Activated CD8-positive, alpha-beta memory T cell treated with anti-CD3 and anti-CD28 coated beads, Interleukin-2, amount 50 U/mL, for 24 hours (primary cell): ENCODE results near the gene YY2.
"Not testable (repeated sequence)": the region's sequence is repeated elsewhere in the genome, so short reads cannot be mapped to it uniquely, and the experiment has no call there.

Experiments
- DNase-seq: peaks from one replicate; pipeline ENCODE4 v3.0.0-alpha.2; 2020; ENCODE audit errors: extremely low read depth

YY2 gene

DNA sequence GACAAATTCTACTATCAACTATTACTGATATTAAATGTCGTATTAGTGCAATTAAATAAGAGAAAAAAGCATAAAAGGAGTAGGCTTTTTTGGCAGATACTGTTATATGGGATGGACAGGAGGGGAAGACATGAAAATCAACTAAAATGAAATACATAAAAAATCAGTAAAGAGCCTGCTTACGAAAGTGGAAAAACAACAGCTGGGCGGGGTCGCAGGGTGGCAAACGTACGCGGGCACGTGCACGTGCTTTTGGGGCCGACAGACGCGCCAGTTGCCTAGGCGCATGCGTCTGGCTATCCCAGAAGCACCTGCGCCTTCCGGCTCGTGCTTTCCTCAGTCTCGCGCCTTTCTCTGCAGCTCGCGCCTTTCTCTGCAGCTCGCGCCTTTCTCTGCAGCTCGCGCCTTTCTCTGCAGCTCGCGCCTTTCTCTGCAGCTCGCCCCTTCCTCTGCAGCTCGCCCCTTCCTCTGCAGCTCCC, at the start of gene YY2:
Gene YY2, plus strand, starts transcription at position 51 of the 479 bp plus-strand sequence. CDS start 498 bp downstream, outside the sequence.
- no peak for DNase-seq

GRCh38 chrX:21806691-21807090, 49.1 kb upstream of the YY2 start:
- no peak for DNase-seq

DNA sequence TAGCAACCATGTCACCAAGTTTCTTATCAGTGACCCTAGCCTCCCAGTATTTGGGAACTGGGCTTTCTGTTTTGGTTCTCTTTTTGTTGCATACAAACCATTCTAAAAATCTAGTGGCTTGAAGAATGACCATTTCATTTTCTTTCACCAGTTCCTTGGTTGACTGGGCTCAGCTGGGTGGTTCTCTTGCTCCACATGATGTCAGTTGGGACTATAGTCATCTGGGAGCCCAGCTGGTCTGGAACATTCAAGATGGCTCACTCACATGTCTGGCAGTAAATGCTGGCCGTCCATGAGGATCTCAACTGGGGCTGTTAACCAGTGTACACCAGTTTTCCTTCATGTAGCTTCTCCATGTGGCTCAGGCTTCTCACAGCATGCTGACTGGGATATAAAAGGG, 44.0 kb upstream of the YY2 start:
- DNase-seq: no peak

DNA sequence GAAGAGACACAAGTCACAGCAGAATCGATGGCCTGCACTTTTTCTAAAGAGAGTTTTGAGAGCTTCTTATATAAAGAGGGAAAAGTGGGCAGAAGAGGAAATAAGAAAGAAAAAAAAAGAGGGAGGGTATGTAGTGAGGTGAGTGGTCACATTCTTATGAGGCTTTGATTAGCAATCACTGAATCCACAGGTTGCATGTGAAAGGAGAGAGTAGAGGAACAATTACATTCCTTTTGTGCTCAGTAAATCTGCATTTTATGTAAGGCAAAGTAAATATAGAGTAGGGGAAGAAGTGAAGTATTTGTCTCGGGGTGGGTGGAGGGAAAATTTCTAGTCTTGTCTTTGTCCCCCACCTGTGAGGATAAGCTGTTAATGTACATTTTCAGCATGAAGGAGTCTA, 43.2 kb upstream of the YY2 start:
- DNase-seq: no peak

DNA sequence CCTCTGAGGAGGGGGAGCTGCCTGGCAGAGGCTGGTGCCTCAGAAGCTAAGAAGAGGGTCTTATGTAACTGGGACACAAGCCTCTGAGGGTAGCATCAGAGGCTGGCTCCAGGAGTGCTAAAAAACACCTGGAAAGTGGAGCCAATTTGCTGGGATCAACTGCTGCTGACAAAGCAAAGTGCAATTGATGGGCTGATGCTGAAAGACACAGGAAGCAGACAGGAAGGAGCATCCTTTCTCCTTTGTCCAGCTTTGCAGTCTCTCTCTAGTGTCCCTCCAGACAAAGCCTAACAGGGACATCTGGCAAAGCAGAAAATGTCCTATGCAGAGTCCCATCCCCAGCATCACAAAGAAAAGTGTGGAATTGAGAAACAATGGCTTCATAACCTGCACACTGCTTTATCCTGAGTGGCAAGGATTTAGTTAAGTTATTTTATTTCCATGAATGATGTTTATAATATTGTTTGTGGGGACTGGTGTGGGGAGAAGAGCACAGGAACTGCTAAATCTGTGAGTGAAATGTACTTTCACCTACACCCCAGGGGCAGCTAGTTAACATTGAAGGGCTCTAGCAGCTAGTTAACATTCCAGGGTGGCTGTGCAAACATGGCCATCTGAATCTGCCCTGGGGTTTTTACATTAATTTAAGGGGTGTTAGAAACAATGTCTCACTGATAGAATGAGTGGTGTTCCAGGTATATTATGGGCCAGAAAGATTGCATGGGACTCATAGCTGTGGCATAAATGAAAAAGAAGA, 42.0 kb upstream of the YY2 start:
- DNase-seq: no peak

DNA sequence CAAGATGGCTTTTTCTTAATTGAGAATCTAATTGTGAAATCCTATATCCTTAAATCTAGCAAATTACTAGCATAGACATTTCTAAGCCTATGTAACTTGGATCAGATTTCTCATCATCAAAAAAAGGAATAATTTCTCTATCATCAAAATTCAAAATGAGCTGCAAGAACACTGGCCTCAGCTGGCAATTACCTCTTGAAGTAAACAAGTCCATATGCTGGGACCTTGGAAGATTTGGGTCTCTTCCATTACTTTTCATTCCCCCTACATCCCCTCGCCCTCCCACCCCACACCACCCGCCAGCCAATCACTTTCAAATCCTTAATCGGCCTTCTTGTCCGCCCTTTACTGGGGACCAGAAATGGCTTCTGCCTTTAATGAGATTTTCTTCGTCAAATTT, 39.7 kb upstream of the YY2 start:
- DNase-seq: no peak

DNA sequence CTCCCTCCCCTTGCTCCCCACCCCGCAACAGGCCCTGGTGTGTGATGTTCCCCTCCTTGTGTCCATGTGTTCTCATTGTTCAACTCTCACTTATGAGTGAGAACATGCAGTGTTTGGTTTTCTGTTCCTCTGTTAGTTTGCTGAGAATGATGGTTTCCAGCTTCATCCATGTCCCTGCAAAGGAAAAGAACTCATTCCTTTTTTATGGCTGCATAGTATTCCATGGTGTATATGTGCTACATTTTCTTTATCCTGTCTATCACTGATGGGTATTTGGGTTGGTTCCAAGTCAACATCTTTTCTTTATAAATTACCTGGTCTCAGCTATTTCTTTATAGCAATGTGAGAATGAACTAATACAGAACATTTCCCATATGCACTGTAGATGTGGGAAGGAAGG, 35.6 kb upstream of the YY2 start:
- DNase-seq: not testable (repeated sequence)

DNA sequence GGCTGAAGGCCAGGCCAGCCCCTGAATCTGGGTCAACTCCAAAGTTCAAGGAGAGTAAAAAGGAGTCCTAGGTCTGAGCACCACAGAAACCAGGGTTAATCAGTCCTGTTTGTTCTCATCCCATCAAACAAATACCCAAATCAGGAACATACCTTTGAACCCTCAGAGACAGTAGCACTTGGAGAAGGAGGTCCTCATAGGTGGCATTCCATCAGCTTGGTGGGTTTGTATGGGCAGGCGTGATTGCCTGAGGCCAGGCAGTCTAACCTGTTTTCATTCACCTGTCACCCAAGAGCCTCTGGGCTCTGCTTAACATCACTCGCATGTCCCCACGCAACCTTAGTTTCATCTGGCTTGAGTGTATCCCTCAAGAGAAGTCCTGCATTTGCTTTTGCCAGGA, 33.9 kb upstream of the YY2 start:
- DNase-seq: no peak

GRCh38 chrX:21831496-21831895, 24.3 kb upstream of the YY2 start:
- DNase-seq: no peak

GRCh38 chrX:21837056-21837455, 18.7 kb upstream of the YY2 start:
- no peak for DNase-seq

- DNase-seq: no peak
Measured at GRCh38 chrX:21838937-21839333, 16.9 kb upstream of the YY2 start.

- peak; percentile 53 for DNase-seq
Measured at GRCh38 chrX:21839334-21840192, 16.2 kb upstream of the YY2 start, which contains the start of gene MBTPS2. MBTPS2 (plus strand) TSS chrX:21839617; CDS start chrX:21839735, 118 bp downstream.

- DNase-seq: no peak
Measured at GRCh38 chrX:21840193-21840545, 15.6 kb upstream of the YY2 start.

DNA sequence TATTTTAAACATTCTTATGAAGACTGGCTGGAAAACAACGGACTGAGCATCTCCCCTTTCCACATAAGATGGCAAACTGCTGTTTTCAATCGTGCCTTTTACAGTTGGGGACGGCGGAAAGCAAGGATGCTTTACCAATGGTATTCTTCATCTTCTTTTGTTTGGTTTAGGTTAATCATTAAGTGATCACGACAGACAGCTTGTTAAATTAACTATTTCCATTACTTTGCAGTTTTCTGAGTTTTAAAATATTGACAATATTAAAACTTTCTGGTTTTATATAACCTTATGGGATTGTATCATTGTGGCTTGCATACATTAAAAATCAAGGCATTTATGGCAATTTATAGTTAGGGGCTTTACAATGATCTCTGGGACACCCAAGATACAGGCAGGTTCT, 12.6 kb upstream of the YY2 start:
- no peak for DNase-seq

GRCh38 chrX:21845096-21845495, 10.7 kb upstream of the YY2 start:
- no peak for DNase-seq

GRCh38 chrX:21847342-21847741, 8.4 kb upstream of the YY2 start:
- no peak for DNase-seq

GRCh38 chrX:21853578-21853977, 2.2 kb upstream of the YY2 start:
- no peak for DNase-seq

DNA sequence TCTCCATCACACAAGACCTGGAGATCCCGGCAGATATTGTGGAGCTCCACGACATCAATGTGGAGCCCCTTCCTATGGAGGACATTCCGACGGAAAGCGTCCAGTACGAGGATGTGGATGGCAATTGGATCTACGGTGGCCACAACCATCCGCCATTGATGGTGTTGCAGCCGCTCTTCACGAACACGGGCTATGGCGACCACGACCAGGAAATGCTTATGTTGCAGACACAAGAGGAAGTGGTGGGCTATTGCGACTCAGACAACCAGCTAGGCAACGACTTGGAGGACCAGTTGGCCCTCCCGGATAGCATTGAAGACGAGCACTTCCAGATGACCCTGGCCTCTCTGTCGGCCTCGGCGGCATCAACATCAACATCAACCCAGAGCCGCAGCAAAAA, 717 bp downstream of the YY2 start:
- DNase-seq: no peak

- no peak for DNase-seq
Measured at GRCh38 chrX:21863241-21863640, 7.5 kb downstream of the YY2 start.

- DNase-seq: no peak
Measured at GRCh38 chrX:21865436-21865835, 9.6 kb downstream of the YY2 start.

- DNase-seq: no peak
Measured at GRCh38 chrX:21870494-21870893, 14.7 kb downstream of the YY2 start.

GRCh38 chrX:21873063-21873775, 17.4 kb downstream of the YY2 start:
- DNase-seq: no peak
